ENCODE measurements around the gene RBBP5.

DNA sequence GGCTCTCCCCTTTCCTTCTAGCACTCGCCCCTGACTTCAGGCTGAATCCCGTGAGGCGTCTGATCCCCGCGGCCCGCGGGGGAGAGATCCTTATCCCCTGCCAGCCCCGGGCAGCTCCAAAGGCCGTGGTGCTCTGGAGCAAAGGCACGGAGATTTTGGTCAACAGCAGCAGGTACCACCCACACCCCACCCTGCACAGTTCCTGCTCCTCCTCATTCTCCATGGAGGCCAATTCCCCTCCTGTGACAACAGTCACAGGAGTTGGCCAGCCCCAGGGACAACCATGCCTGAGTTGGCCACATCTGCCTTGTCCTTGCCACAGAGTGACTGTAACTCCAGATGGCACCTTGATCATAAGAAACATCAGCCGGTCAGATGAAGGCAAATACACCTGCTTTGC, 57.5 kb downstream of the RBBP5 start:
- TF ChIP-seq, protein P1, sequence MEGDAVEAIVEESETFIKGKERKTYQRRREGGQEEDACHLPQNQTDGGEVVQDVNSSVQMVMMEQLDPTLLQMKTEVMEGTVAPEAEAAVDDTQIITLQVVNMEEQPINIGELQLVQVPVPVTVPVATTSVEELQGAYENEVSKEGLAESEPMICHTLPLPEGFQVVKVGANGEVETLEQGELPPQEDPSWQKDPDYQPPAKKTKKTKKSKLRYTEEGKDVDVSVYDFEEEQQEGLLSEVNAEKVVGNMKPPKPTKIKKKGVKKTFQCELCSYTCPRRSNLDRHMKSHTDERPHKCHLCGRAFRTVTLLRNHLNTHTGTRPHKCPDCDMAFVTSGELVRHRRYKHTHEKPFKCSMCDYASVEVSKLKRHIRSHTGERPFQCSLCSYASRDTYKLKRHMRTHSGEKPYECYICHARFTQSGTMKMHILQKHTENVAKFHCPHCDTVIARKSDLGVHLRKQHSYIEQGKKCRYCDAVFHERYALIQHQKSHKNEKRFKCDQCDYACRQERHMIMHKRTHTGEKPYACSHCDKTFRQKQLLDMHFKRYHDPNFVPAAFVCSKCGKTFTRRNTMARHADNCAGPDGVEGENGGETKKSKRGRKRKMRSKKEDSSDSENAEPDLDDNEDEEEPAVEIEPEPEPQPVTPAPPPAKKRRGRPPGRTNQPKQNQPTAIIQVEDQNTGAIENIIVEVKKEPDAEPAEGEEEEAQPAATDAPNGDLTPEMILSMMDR (conservative IDR thresholded peaks at IDR 0.05; ENCODE audit: low read depth, low read length): no peak
- TF ChIP-seq SMC3 (IDR thresholded peaks at IDR 0.05; ENCODE audit: low read depth, low read length) (no peak), CHD1 (IDR thresholded peaks at IDR 0.05; ENCODE audit: low read depth, low read length) (no peak), CEBPB (IDR thresholded peaks at IDR 0.05; ENCODE audit: low read depth, low read length) (no peak), POLR2A (IDR thresholded peaks at IDR 0.05; ENCODE audit: low read depth, low read length) (no peak), MAFK (IDR thresholded peaks at IDR 0.05; ENCODE audit: low read depth, low read length) (no peak), RFX5 (IDR thresholded peaks at IDR 0.05; ENCODE audit: low read depth, low read length) (no peak), RAD21 (IDR thresholded peaks at IDR 0.05; ENCODE audit: low read length) (no peak), MAZ (IDR thresholded peaks at IDR 0.05; ENCODE audit: borderline replicate concordance, low read depth, low read length) (no peak), MXI1 (IDR thresholded peaks at IDR 0.05; ENCODE audit: borderline replicate concordance, low read depth, low read length) (no peak), NFE2L2 (IDR thresholded peaks at IDR 0.05; ENCODE audit: low read depth, low read length) (no peak)
- TF ChIP-seq, protein P2, sequence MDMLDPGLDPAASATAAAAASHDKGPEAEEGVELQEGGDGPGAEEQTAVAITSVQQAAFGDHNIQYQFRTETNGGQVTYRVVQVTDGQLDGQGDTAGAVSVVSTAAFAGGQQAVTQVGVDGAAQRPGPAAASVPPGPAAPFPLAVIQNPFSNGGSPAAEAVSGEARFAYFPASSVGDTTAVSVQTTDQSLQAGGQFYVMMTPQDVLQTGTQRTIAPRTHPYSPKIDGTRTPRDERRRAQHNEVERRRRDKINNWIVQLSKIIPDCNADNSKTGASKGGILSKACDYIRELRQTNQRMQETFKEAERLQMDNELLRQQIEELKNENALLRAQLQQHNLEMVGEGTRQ (IDR thresholded peaks at IDR 0.05; ENCODE audit: low read depth, low read length): no peak

All from IMR-90 (cell line).